SK-N-SH treated with all-trans-retinoic acid at 6 μM for 48 hours (cell line): ENCODE measurements around the gene GATM.

Experiments
- ARNTL ChIP-seq: fragments of 450-650 bp; formaldehyde crosslinking; IDR thresholded peaks from 2 replicates; pipeline ENCODE4 v1.5.0; 2020; ENCODE audit warnings: low read depth, mild to moderate bottlenecking, moderate library complexity, borderline replicate concordance
- CSDC2 ChIP-seq: fragments of 250-450 bp; sonication (Bioruptor Pico); IDR thresholded peaks from 2 replicates; pipeline ENCODE4 v1.5.0; 2020; ENCODE audit warnings: mild to moderate bottlenecking, moderate library complexity
- ESRRG ChIP-seq: fragments of 250-450 bp; sonication (Bioruptor Pico); IDR thresholded peaks from 2 replicates; pipeline ENCODE4 v1.6.1; 2021; ENCODE audit warnings: mild to moderate bottlenecking
- RARB ChIP-seq: fragments of 250-450 bp; sonication (Bioruptor Pico); IDR thresholded peaks from 2 replicates; pipeline ENCODE4 v1.8.0; 2021; ENCODE audit warnings: mild to moderate bottlenecking, moderate library complexity
- ZFP30 ChIP-seq: fragments of 450-650 bp; formaldehyde crosslinking; IDR thresholded peaks from 2 replicates; pipeline ENCODE4 v1.5.0; 2022; ENCODE audit warnings: mild to moderate bottlenecking, moderate library complexity
- TF ChIP-seq, protein P1 (sequence below): fragments of 250-450 bp; sonication (Bioruptor Pico); IDR thresholded peaks from 2 replicates; pipeline ENCODE4 v1.8.0; 2021; ENCODE audit warnings: low read depth, mild to moderate bottlenecking, moderate library complexity, borderline replicate concordance
- TF ChIP-seq, protein P2 (sequence below): fragments of 250-450 bp; sonication (Bioruptor Pico); IDR thresholded peaks from 2 replicates; pipeline ENCODE4 v1.8.0; 2020; ENCODE audit warnings: mild to moderate bottlenecking, moderate library complexity, borderline replicate concordance

DNA sequence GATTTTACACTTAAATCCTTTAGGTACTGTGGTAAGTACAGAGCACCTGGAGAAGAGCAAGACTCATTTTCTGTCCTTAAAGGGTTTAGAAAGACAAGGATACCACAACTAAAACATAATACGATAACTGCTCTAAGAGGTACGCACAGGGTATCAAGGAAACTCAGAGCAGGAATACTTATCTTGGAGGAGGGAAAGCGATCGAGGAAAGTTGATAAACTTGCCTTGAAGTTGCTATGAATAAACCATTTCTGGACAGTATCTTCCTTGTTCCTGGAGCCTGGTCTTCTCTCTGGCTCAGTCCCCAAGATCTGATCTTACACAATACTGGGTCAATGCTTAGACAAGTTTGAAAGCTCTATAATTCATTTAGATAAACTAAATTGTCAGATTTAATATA, 17.6 kb upstream of the GATM start:
- TF ChIP-seq, protein P1, sequence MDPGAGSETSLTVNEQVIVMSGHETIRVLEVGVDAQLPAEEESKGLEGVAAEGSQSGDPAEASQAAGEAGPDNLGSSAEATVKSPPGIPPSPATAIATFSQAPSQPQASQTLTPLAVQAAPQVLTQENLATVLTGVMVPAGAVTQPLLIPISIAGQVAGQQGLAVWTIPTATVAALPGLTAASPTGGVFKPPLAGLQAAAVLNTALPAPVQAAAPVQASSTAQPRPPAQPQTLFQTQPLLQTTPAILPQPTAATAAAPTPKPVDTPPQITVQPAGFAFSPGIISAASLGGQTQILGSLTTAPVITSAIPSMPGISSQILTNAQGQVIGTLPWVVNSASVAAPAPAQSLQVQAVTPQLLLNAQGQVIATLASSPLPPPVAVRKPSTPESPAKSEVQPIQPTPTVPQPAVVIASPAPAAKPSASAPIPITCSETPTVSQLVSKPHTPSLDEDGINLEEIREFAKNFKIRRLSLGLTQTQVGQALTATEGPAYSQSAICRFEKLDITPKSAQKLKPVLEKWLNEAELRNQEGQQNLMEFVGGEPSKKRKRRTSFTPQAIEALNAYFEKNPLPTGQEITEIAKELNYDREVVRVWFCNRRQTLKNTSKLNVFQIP, result no peak
- TF ChIP-seq ZFP30 (CRISPR knock-in tag), result no peak
- no peak for TF ChIP-seq ESRRG
- TF ChIP-seq ARNTL (CRISPR knock-in tag), result no peak
- TF ChIP-seq, protein P2, sequence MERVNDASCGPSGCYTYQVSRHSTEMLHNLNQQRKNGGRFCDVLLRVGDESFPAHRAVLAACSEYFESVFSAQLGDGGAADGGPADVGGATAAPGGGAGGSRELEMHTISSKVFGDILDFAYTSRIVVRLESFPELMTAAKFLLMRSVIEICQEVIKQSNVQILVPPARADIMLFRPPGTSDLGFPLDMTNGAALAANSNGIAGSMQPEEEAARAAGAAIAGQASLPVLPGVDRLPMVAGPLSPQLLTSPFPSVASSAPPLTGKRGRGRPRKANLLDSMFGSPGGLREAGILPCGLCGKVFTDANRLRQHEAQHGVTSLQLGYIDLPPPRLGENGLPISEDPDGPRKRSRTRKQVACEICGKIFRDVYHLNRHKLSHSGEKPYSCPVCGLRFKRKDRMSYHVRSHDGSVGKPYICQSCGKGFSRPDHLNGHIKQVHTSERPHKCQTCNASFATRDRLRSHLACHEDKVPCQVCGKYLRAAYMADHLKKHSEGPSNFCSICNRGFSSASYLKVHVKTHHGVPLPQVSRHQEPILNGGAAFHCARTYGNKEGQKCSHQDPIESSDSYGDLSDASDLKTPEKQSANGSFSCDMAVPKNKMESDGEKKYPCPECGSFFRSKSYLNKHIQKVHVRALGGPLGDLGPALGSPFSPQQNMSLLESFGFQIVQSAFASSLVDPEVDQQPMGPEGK, result no peak
- no peak for TF ChIP-seq RARB
- no peak for TF ChIP-seq CSDC2
